Stimulated activated CD8-positive, alpha-beta memory T cell treated with anti-CD3 and anti-CD28 coated beads, Interleukin-12 subunit alpha, Interleukin-12 subunit beta, amount 100 ng/mL, for 24 hours (primary cell): Measurements from ENCODE around the gene BDP1.
"Not testable (repeated sequence)": the region's sequence is repeated elsewhere in the genome, so short reads cannot be mapped to it uniquely, and the experiment has no call there.

Source experiments
- DNase-seq: peaks from one replicate; pipeline ENCODE4 v3.0.0-alpha.2; 2020; ENCODE audit errors: extremely low read depth

The BDP1 gene, protein sequence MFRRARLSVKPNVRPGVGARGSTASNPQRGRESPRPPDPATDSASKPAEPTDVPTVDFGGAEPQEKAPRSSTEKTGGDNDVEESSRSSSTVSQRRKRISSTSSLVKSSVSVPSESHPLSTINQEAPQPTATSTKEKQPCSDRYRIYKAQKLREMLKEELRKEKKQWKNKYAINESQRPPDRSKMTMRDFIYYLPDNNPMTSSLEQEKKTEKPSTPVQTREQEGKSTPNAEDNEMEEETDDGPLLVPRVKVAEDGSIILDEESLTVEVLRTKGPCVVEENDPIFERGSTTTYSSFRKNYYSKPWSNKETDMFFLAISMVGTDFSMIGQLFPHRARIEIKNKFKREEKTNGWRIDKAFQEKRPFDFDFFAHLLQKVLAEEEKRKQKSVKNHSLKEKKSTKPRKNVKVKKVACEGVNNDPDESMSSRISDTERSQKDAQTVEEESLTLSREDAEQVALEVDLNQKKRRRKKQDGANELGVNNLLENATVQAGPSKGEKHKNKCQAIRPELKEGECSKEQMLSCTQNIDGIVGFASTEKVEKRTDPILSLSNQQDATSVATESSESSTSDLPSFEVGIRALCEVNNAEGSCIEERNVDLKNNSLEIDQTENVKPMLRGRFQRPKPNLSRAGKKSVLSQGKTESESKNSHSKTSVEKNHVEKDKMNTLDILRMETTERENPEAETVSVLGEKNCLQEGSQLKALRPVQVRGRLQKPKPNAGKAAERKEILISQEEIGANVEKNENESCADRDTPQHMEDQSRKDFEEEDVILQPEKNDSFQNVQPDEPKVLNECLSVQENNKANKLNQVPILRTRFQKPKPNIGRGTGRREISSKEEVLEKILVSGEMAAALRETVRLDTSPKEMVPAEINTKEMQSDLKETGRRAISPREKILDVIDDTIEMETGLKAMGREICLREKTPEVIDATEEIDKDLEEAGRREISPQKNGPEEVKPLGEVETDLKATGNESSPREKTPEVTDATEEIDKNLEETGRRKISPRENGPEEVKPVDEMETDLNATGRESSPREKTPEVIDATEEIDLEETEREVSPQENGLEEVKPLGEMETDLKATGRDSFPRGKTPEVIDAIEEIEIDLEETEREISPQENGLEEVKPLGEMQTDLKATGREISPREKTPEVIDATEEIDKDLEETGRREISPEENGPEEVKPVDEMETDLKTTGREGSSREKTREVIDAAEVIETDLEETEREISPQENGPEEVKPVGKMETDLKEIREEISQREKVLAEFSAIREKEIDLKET (N-terminal part only)

GRCh38 chr5:71455427-71456361 is at the start of gene BDP1:
Gene BDP1, plus strand, starts transcription at chr5:71455651. Its CDS starts 227 bp downstream, at chr5:71455878.
- peak; percentile 92 for DNase-seq

DNA sequence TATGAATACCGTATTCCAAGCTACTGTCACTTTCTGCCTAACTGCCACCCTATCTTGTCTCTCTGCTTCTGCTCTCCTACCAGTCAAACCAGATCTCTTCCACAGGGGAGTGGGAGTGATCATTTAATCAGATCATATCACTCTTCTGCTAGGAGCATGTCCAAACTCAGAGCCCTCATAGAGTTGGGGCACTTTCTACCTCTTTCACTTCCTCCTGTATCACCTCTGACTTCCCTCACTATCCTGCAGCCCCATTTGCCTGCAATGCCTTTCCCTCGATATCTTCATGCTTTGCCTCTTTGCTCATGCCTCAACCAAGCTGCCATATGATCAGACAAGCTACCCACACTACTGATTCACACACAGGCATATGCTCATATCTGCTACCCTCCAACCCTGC is 45.4 kb upstream of the BDP1 start:
- DNase-seq, result not testable (repeated sequence)

GRCh38 chr5:71415626-71416025 is 39.8 kb upstream of the BDP1 start:
- not testable (repeated sequence) for DNase-seq

DNA sequence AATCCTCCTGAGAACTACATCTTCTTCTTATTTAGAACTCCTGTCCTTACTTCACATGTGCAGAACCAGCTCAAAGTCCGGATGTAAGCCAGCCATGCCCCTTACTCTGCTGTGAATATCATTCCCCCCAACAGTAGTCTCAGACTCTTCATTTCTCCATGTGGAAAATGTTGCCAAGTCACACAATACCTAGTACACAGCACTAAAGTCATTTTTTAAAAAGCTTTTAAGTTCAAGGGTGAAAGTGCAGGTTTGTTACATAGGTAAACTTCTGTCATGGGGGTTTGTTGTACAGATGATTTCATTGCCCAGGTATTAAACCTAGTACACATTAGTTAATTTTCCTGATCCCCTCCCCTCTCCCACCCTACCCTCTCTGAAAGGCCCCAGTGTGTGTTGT is 37.4 kb upstream of the BDP1 start:
- not testable (repeated sequence) for DNase-seq

DNA sequence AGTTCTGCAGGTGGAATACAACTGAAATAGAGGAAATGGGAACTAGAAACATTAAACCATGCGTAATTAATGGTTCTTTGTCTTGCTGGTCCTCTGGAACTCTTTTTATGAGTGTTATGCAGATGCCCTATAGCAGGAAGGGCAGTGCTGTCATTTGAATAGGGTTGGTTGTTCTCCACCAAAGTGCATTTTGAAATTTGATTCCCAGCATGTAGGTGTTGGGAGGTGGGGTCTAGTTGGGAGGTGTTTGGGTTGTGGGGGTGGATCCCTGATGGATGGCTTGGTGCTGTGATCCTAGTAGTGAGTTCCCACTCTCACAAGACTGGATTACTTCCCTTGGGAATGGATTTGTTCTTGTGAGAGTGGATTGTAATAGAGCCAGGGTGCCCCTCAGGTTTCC is 34.2 kb upstream of the BDP1 start:
- DNase-seq, result not testable (repeated sequence)

GRCh38 chr5:71423896-71424295 is 31.6 kb upstream of the BDP1 start:
- not testable (repeated sequence) for DNase-seq

- not testable (repeated sequence) for DNase-seq
Observed at GRCh38 chr5:71426686-71427474, 28.6 kb upstream of the BDP1 start.

DNA sequence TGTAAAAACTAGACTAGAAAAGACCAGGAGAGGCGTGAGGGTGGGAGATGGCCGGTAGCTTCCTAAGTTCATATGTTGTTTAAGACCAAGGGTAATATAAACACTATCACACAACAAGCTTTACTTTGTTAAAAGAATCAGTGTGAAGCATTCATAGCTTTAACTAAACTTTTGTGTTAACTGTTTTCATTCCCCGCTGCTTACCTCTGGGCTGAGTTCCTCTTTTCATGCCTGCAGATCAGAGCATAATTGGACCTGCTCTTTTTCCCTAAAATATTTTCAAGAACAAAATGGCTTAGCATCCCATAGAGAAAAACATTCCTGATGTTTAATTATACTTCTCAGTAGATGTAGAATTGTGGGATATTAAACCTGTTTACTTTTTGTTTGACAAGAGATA is 23.0 kb upstream of the BDP1 start:
- not testable (repeated sequence) for DNase-seq

DNA sequence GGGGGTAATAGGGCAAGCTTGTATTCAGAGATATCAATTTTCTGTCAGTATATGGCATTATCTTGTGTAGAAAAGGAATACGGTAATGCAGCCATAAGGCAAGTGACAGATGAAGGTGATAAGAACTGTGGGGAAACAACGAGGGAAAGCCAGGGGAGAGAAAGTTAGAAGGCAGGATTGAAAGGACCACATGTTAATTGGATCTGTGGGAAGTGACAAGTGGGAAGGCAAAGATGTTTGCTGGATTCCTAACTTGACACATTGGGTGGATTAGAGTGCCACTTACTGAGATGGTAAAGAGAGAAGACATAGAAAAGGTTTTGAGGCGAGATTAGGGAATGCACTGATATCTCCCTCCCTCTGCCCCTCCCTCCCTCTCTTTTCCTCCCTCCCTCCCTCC is 20.6 kb upstream of the BDP1 start:
- DNase-seq, result not testable (repeated sequence)

- DNase-seq, result not testable (repeated sequence)
Observed at GRCh38 chr5:71441564-71441963, 13.9 kb upstream of the BDP1 start.

DNA sequence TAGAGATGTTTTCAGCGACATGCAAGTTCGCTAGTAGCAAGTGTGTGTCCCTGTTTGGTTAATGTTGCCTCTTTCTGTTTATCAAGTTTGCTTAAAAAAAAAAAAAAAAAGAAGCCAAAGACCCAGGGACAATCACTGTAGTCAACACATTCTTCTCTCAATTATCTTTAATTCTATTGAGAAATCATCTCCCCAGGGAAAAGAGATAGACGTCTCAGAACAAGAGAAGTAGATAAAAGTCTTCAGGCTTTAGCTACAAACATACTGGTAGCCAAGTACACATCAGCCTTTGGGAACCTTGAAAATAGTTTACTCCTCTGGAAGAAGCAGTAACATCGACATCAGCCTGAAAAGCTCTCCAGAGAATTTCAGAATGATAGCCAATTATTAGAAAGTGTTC is 11.6 kb upstream of the BDP1 start:
- DNase-seq, result not testable (repeated sequence)

DNA sequence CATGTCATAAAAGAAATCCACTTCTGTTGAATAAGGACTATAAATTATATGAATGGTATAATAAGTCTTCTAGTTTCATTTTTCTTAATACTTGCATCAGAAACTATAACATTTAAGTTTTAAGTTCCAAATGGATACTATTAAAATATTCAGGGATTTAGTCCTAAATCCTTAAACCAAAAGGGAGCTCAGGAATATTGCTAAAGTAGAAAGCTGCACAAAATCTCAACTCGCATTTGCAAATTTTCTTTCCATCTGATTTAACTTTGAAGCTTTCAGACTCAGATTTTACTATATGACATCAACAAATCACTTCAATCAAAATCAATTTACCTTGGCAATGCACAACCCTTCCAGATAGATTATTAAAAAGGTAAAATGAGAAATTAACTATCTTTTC is 10.4 kb upstream of the BDP1 start:
- DNase-seq, result not testable (repeated sequence)

DNA sequence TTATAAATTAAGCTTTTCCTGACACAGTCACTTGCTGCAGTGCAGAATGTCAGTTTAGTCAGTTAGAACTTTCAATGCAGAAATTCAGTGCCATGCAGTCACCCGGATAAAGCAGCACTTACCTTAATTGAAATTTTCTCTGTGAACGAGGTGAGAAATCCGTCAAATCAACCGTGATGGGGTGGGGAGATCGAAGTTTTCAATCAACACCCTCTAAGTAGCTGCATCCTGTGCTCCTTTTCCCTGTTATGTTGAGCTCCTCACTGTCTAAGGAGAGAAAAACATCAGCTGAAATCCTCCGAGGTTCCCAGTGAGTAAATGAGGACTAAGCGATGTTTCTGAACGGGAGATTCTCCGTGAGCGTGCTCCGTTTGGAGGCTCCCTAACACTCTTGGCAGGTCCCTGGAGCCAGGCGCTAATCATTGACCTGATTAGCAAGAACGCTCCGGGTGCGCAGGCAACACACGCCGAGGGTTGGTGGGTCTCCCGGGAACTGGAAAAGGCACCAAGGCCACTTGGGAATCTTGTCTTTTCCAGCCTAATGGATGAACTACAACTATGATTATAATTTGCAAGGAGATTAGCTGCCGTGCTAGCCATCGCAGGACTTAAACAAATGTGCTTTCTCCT is 9.8 kb upstream of the BDP1 start:
- not testable (repeated sequence) for DNase-seq

DNA sequence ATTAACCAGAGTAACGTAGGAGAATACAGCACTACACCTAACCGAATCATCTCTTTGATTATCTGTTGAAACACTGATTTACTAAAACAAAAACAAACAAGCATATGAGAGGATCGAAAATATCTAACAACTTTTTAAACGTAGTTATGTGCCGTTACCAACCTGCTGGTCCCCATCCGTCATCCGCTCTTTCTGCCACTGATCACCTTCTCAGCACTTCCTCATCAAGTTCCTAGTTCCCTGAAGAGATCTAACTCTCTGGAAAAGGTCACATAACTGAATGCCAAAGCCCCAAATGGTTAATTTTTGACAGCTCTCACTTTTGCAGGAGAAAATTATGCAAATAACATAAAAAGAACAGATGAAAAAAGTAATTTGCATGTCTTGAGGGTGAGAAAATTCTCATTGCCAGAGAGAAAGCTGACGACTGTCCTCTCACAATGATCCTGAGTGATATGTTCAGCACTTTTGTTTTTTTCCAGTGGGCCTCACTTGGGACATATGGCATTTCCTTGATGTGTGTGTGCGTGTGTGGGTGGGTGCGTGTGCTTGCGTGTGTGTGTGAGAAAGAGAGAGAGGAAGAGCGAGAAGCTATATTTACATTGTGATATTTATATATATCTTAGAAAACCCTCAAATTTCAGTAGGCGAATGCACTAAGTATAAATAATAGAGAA is 8.8 kb upstream of the BDP1 start:
- DNase-seq, result not testable (repeated sequence)

DNA sequence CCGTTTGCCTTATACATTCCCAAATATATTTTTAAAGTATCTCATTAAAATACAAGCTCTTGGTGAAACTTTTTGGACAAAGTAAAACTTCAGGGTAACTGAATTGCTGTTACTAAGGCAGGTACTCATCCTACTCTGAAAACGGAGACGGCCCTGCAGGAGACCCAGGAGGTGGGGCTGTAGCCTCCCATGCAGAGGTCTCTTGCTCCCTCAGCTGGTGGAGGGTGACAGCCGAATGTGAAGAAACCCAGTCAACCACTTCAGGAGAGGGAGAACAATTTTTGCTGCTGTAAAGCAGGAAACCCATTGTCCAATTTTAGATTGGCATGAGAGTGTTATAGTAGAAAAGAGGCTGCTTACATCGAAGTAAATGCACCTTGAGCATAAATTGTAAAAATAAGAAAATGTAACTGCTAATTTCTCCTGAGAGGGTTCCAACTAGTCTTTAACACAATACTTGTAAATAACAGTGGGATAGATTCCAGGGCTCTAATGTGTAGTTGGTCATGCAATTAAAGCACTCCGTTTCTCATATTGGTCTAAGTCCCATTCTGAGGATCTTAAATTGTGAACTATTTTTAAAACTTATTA is 8.1 kb upstream of the BDP1 start:
- peak; percentile 9 for DNase-seq

- no peak for DNase-seq
Observed at GRCh38 chr5:71452876-71453275, 2.6 kb upstream of the BDP1 start.

- no peak for DNase-seq
Observed at GRCh38 chr5:71454913-71455312, 538 bp upstream of the BDP1 start.

GRCh38 chr5:71456362-71456743 is 902 bp downstream of the BDP1 start:
- no peak for DNase-seq

- DNase-seq, result no peak
Observed at GRCh38 chr5:71457106-71457505, 1.7 kb downstream of the BDP1 start.
